SIG-M5 treated with dmso at 0.1 percent for 504 hours (cell line): ENCODE data around the gene COX4I2.

Source experiments
- DNase-seq: peaks from one replicate; lab custom pipeline; 2025; ENCODE audit not compliant: unreplicated experiment; lab: John Stamatoyannopoulos, UW

The COX4I2 gene

GRCh38 chr20:31693987-31694661, 56.4 kb downstream of the COX4I2 start:
- DNase-seq = no peak
